DMS53 treated with DMSO at 0.1 percent for 48 hours (cell line): ENCODE data around the gene ELN.
A peak's percentile ranks its signal among the peaks of the same experiment; 100 is the strongest.
"Not testable (repeated sequence)": the region's sequence is repeated elsewhere in the genome, so short reads cannot be mapped to it uniquely, and the experiment has no call there.

ENCODE experiments used
- DNase-seq: peaks from one replicate; lab custom pipeline; 2025; ENCODE audit not compliant: unreplicated experiment; lab: John Stamatoyannopoulos, UW

ELN gene

GRCh38 chr7:74040791-74041520 is 13.0 kb downstream of the ELN start:
- DNase-seq = no peak

DNA sequence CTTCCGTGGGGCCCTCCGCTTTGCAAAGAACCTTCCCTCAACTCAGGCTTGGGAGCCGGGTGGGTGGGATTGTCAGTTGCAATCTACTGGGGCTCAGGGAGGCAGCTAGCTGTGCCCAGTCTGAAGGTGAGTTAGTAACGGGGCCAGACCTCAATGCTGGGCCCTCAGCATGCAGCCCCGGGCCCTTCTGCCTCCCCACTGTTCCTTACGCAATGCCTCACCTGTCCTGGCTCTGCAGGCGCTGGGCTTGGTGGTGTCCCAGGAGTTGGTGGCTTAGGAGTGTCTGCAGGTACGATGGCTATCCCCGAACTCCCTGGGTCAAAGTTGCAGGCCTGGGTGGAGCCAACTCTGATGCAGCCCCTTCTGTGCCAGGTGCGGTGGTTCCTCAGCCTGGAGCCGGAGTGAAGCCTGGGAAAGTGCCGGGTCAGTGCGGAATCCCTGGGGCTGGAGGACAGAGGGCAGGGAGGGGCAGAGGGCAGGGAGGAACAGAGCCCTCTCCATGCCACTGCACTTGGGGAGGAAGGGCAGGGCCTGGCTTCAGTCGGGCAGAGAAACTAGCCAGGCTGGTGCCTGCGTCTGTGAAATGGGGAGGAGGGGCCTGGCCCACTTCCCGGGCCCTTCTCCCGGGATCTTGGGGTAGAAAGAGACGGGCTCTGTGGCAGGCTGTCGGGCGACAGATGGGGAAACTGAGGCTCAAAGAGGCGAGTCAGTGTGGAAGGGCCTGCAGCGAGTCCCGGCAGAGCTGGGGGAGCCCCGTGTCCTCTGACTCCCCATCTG is 15.0 kb downstream of the ELN start:
- DNase-seq = no peak

DNA sequence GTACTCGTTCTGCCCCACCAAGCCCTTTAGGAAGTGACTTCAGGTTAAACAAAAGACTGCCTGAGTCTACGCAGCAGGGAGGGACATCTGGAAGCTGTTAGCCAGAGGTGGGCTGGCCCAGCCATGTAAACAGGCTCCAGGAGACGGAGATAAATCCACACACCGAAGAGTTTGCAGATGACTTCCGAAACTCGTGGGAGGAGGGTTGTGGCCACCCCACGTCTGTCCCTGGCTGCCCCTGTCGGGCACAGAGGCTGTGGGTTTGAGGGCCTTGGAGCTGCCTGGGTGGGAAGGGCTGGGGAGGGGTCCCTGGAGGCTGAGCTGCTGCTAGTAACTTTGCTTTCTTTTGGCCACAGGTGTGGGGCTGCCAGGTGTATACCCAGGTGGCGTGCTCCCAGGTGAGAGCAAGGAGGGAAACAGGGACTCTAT is 15.6 kb downstream of the ELN start:
- peak; percentile 12 for DNase-seq

GRCh38 chr7:74044366-74045350 is 16.7 kb downstream of the ELN start:
- no peak for DNase-seq

DNA sequence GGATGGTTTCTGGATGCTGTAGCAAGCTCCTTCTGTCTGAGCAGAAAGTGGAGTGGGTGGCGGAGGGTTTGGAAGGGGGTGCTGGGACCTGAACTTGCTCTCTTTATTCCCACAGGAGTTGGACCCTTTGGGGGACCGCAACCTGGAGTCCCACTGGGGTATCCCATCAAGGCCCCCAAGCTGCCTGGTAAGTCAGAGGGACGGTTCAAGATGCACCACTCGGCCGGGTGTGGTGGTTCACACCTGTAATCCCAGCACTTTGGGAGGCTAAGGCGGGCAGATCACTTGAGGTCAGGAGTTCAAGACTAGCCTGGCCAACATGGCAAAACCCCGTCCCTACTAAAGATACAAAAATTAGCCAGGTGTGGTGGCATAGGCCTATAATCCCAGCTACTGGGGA is 18.6 kb downstream of the ELN start:
- DNase-seq = not testable (repeated sequence)

GRCh38 chr7:74047804-74048380 is 19.9 kb downstream of the ELN start:
- DNase-seq = no peak

GRCh38 chr7:74048999-74049599 is 21.1 kb downstream of the ELN start:
- no peak for DNase-seq

- DNase-seq = no peak
These were observed 22.2 kb downstream of the ELN start for GRCh38 chr7:74049997-74050798.

GRCh38 chr7:74051193-74051592 is 23.2 kb downstream of the ELN start:
- no peak for DNase-seq

DNA sequence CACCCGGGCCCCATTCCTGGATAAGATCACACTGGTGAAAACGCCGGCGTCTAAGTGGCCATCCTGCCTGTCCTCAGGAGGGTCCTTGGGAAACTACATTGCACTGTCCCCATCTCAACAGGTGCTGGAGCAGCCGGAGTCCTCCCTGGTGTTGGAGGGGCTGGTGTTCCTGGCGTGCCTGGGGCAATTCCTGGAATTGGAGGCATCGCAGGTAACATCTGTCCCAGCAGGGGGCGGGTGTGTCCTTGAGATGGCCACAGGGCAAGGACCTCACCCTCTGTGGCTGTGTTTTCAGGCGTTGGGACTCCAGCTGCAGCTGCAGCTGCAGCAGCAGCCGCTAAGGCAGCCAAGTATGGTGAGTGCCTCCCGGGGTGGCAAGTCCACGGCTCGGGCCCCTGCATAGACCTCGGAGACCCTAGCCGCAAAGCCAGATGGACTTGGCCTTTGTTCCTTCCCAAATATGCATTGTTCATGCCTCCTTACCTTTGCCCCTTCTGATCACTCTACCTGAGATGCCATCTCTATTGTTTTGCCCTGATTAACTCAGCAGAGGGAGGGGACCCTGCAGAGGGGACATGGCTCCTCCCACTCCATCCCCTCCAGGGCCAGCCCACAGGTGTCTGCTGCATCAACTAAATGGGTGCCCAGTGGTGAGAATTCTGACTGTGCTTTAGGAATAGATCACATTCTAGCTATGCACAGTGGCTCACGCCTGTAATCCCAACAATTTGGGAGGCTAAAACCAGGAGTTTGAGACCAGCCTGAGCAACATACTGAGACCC is 23.8 kb downstream of the ELN start:
- peak; percentile 20 for DNase-seq

DNA sequence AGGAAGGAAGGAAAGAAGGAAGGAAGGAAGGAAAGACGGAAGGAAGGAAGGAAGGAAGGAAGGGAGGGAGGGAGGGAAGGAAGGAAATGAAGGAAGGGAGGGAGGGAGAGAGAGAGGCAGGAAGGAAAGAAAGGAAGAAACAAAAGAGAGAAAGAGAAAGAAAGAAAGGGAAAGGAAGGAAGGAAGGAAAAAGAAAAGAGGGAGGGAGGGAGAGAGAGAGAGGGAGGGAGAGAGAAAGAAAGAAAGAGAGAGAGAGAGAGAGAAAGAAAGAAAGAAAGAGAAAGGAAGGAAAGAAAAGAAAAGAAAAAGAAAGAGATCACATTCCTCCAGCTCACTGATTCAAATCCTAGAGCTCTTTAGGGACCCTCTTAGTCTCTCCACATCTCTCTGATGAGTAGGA is 24.7 kb downstream of the ELN start:
- DNase-seq = no peak

GRCh38 chr7:74053589-74054186 is 25.7 kb downstream of the ELN start:
- no peak for DNase-seq

- DNase-seq = no peak
These were observed 28.3 kb downstream of the ELN start for GRCh38 chr7:74056096-74056915.

DNA sequence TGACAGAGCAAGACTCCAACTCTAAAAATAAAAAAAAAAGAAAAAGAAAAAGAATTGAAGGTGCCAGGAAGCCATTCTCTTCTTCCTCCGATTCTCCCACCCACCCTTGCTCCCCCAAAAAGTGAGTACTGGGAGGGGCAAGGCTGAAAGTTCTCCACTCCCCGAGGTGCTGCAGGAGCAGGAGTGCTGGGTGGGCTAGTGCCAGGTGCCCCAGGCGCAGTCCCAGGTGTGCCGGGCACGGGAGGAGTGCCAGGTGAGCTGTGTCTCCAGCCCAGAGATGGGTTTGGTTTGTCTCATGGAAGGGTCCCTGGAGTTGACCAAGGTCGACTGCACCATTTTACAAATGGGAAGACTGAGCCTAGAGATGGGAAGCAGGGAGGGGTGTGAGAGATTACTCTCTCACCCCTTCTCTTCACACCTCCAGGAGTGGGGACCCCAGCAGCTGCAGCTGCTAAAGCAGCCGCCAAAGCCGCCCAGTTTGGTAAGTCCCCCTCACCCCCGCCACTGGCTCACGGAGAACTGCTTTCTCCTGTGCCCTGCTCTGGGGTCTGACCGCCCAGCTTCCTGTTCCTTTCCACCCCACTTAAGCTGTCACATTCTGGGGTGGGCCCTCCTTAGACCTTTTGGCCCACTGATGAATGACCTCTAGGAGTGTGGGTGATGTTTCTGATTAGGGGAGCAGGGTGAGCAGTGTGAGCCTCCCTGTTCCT is 29.4 kb downstream of the ELN start:
- DNase-seq = no peak

DNA sequence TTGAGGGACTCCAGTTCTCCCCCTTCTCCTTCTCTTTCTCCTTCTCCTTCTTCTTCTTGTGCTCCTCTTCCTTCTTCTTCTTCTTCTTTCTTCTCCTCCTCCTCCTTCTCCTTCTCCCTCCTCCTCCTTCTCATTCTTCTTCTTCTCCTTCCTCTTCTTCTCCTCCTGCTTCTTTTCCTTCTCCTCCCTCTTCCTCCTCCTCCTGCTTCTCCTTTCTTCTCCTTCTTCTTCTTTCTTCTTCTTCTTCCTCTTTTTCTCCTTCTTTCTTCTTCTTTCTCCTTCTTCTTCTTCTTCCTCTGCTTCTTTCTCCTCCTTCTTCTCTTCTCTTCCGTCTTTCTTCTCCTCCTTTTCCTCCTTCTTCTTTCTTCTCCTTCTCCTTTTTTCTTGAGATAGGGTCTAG is 30.0 kb downstream of the ELN start:
- no peak for DNase-seq

DNA sequence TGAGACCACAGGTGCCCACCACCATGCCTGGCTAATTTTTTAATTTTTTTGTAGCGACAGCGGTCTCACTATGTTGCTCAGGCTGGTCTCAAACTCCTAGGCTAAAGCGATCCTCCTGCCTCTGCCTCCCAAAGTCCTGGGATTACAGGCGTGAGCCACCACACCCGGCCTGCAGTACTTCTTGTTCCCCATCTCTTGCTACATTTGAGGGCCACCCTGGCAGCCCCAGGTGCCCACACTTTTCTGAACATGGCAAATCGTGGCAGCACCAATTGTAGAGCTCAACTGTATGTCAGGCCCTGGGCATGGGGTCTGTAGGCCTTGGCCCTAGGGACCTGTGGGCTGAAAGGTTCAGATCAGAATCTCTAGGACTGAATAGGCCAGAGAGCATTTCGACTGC is 30.5 kb downstream of the ELN start:
- no peak for DNase-seq

- no peak for DNase-seq
These were observed 31.1 kb downstream of the ELN start for GRCh38 chr7:74059037-74059436.
